NCI-H510A treated with DMSO at 0.1 percent for 48 hours (cell line): ENCODE measurements around the gene ARFRP1.
"Not testable (repeated sequence)": the region's sequence is repeated elsewhere in the genome, so short reads cannot be mapped to it uniquely, and the experiment has no call there.

ENCODE experiments used
- DNase-seq: peaks from one replicate; lab custom pipeline; 2025; lab: John Stamatoyannopoulos, UW

ARFRP1 gene

GRCh38 chr20:63655249-63655648 lies 52.5 kb downstream of the ARFRP1 start:
- no peak for DNase-seq

- no peak for DNase-seq
These were observed 53.7 kb downstream of the ARFRP1 start for GRCh38 chr20:63653974-63654668.

- peak; percentile 86 for DNase-seq
These were observed 54.5 kb downstream of the ARFRP1 start, which contains the start of gene STMN3 for GRCh38 chr20:63653041-63653973. Gene STMN3, minus strand, starts transcription at chr20:63653424. Its CDS starts 79 bp downstream, at chr20:63653345.

GRCh38 chr20:63652192-63652980 lies 55.4 kb downstream of the ARFRP1 start:
- DNase-seq = no peak

GRCh38 chr20:63651942-63652191 lies 55.9 kb downstream of the ARFRP1 start:
- DNase-seq = no peak

GRCh38 chr20:63650486-63650885 lies 57.3 kb downstream of the ARFRP1 start:
- not testable (repeated sequence) for DNase-seq

GRCh38 chr20:63648895-63649589 lies 58.7 kb downstream of the ARFRP1 start:
- no peak for DNase-seq
